Measurements from ENCODE around the gene VAV3.
"Not testable (repeated sequence)": the region's sequence is repeated elsewhere in the genome, so short reads cannot be mapped to it uniquely, and the experiment has no call there.

VAV3 gene

GRCh38 chr1:107659961-107660360 lies 305.0 kb downstream of the VAV3 start:
- Histone ChIP-seq H3K27me3 (replicated peaks; ENCODE audit: control insufficient read depth, insufficient read depth, low read length, poor library complexity, severe bottlenecking) (no peaks in the 10 kb centered on the region), H3K4me1 (ENCODE audit: control insufficient read depth, insufficient read depth, low read length, poor library complexity, severe bottlenecking) (no peaks in the 10 kb centered on the region), H3K4me3 (ENCODE audit: insufficient read depth, low read depth, low read length, poor library complexity, severe bottlenecking) (no peak overlapping the region), H3K27ac (ENCODE audit: insufficient read depth, low read length, poor library complexity, severe bottlenecking) (no peak overlapping the region), H3K36me3 (ENCODE audit: control insufficient read depth, insufficient read depth, low read length) (no peaks in the 10 kb centered on the region), H3K9me3 (ENCODE audit: control insufficient read depth, low read length) (no peaks in the 10 kb centered on the region)
- DNase-seq: no peak

- Histone ChIP-seq H3K27me3 (replicated peaks; ENCODE audit: control insufficient read depth, insufficient read depth, low read length, poor library complexity, severe bottlenecking) (no peaks in the 10 kb centered on the region), H3K4me1 (ENCODE audit: control insufficient read depth, insufficient read depth, low read length, poor library complexity, severe bottlenecking) (no peaks in the 10 kb centered on the region), H3K4me3 (ENCODE audit: insufficient read depth, low read depth, low read length, poor library complexity, severe bottlenecking) (no peak overlapping the region), H3K36me3 (ENCODE audit: control insufficient read depth, insufficient read depth, low read length) (no peaks in the 10 kb centered on the region), H3K27ac (ENCODE audit: insufficient read depth, low read length, poor library complexity, severe bottlenecking) (no peak overlapping the region), H3K9me3 (ENCODE audit: control insufficient read depth, low read length) (no peaks in the 10 kb centered on the region)
- no peak for DNase-seq
Observed at GRCh38 chr1:107657356-107657755, 307.6 kb downstream of the VAV3 start.

GRCh38 chr1:107653765-107654164 lies 311.2 kb downstream of the VAV3 start:
- H3K4me1 ChIP-seq (ENCODE audit: control insufficient read depth, insufficient read depth, low read length, poor library complexity, severe bottlenecking): no peaks in the 10 kb centered on the region
- DNase-seq: no peak
- no peaks in the 10 kb centered on the region for H3K36me3 ChIP-seq (ENCODE audit: control insufficient read depth, insufficient read depth, low read length)
- no peak overlapping the region for H3K27ac ChIP-seq (ENCODE audit: insufficient read depth, low read length, poor library complexity, severe bottlenecking)
- H3K9me3 ChIP-seq (ENCODE audit: control insufficient read depth, low read length): no peaks in the 10 kb centered on the region
- no peaks in the 10 kb centered on the region for H3K27me3 ChIP-seq (replicated peaks; ENCODE audit: control insufficient read depth, insufficient read depth, low read length, poor library complexity, severe bottlenecking)
- H3K4me3 ChIP-seq (ENCODE audit: insufficient read depth, low read depth, low read length, poor library complexity, severe bottlenecking): no peak overlapping the region

GRCh38 chr1:107653005-107653404 lies 312.0 kb downstream of the VAV3 start:
- H3K27ac ChIP-seq (ENCODE audit: insufficient read depth, low read length, poor library complexity, severe bottlenecking): no peak overlapping the region
- no peaks in the 10 kb centered on the region for H3K9me3 ChIP-seq (ENCODE audit: control insufficient read depth, low read length)
- DNase-seq: no peak
- no peak overlapping the region for H3K4me3 ChIP-seq (ENCODE audit: insufficient read depth, low read depth, low read length, poor library complexity, severe bottlenecking)
- H3K4me1 ChIP-seq (ENCODE audit: control insufficient read depth, insufficient read depth, low read length, poor library complexity, severe bottlenecking): no peaks in the 10 kb centered on the region
- no peaks in the 10 kb centered on the region for H3K36me3 ChIP-seq (ENCODE audit: control insufficient read depth, insufficient read depth, low read length)
- H3K27me3 ChIP-seq (replicated peaks; ENCODE audit: control insufficient read depth, insufficient read depth, low read length, poor library complexity, severe bottlenecking): no peaks in the 10 kb centered on the region

- not testable (repeated sequence) for H3K9me3 ChIP-seq (ENCODE audit: control insufficient read depth, low read length); H3K36me3 ChIP-seq (ENCODE audit: control insufficient read depth, insufficient read depth, low read length); H3K27me3 ChIP-seq (replicated peaks; ENCODE audit: control insufficient read depth, insufficient read depth, low read length, poor library complexity, severe bottlenecking); H3K4me3 ChIP-seq (ENCODE audit: insufficient read depth, low read depth, low read length, poor library complexity, severe bottlenecking); H3K4me1 ChIP-seq (ENCODE audit: control insufficient read depth, insufficient read depth, low read length, poor library complexity, severe bottlenecking); H3K27ac ChIP-seq (ENCODE audit: insufficient read depth, low read length, poor library complexity, severe bottlenecking); DNase-seq
Observed at GRCh38 chr1:107650825-107651224, 314.2 kb downstream of the VAV3 start.

GRCh38 chr1:107649023-107649422 lies 316.0 kb downstream of the VAV3 start:
- Histone ChIP-seq H3K9me3 (ENCODE audit: control insufficient read depth, low read length) (no peaks in the 10 kb centered on the region), H3K36me3 (ENCODE audit: control insufficient read depth, insufficient read depth, low read length) (no peaks in the 10 kb centered on the region), H3K4me3 (ENCODE audit: insufficient read depth, low read depth, low read length, poor library complexity, severe bottlenecking) (no peak overlapping the region), H3K4me1 (ENCODE audit: control insufficient read depth, insufficient read depth, low read length, poor library complexity, severe bottlenecking) (no peaks in the 10 kb centered on the region), H3K27me3 (replicated peaks; ENCODE audit: control insufficient read depth, insufficient read depth, low read length, poor library complexity, severe bottlenecking) (no peaks in the 10 kb centered on the region), H3K27ac (ENCODE audit: insufficient read depth, low read length, poor library complexity, severe bottlenecking) (no peak overlapping the region)
- no peak for DNase-seq

GRCh38 chr1:107648071-107648470 lies 316.9 kb downstream of the VAV3 start:
- no peak for DNase-seq
- H3K9me3 ChIP-seq (ENCODE audit: control insufficient read depth, low read length): no peaks in the 10 kb centered on the region
- H3K27ac ChIP-seq (ENCODE audit: insufficient read depth, low read length, poor library complexity, severe bottlenecking): no peak overlapping the region
- no peaks in the 10 kb centered on the region for H3K27me3 ChIP-seq (replicated peaks; ENCODE audit: control insufficient read depth, insufficient read depth, low read length, poor library complexity, severe bottlenecking)
- no peaks in the 10 kb centered on the region for H3K36me3 ChIP-seq (ENCODE audit: control insufficient read depth, insufficient read depth, low read length)
- H3K4me3 ChIP-seq (ENCODE audit: insufficient read depth, low read depth, low read length, poor library complexity, severe bottlenecking): no peak overlapping the region
- H3K4me1 ChIP-seq (ENCODE audit: control insufficient read depth, insufficient read depth, low read length, poor library complexity, severe bottlenecking): no peaks in the 10 kb centered on the region

- no peak overlapping the region for H3K4me3 ChIP-seq (ENCODE audit: insufficient read depth, low read depth, low read length, poor library complexity, severe bottlenecking)
- no peak overlapping the region for H3K27ac ChIP-seq (ENCODE audit: insufficient read depth, low read length, poor library complexity, severe bottlenecking)
- no peaks in the 10 kb centered on the region for H3K9me3 ChIP-seq (ENCODE audit: control insufficient read depth, low read length)
- H3K36me3 ChIP-seq (ENCODE audit: control insufficient read depth, insufficient read depth, low read length): no peaks in the 10 kb centered on the region
- H3K4me1 ChIP-seq (ENCODE audit: control insufficient read depth, insufficient read depth, low read length, poor library complexity, severe bottlenecking): no peaks in the 10 kb centered on the region
- no peak for DNase-seq
- no peaks in the 10 kb centered on the region for H3K27me3 ChIP-seq (replicated peaks; ENCODE audit: control insufficient read depth, insufficient read depth, low read length, poor library complexity, severe bottlenecking)
Observed at GRCh38 chr1:107647012-107647411, 318.0 kb downstream of the VAV3 start.

GRCh38 chr1:107643766-107644165 lies 321.2 kb downstream of the VAV3 start:
- H3K9me3 ChIP-seq (ENCODE audit: control insufficient read depth, low read length): no peaks in the 10 kb centered on the region
- H3K27me3 ChIP-seq (replicated peaks; ENCODE audit: control insufficient read depth, insufficient read depth, low read length, poor library complexity, severe bottlenecking): no peaks in the 10 kb centered on the region
- H3K36me3 ChIP-seq (ENCODE audit: control insufficient read depth, insufficient read depth, low read length): no peaks in the 10 kb centered on the region
- H3K4me1 ChIP-seq (ENCODE audit: control insufficient read depth, insufficient read depth, low read length, poor library complexity, severe bottlenecking): no peaks in the 10 kb centered on the region
- H3K4me3 ChIP-seq (ENCODE audit: insufficient read depth, low read depth, low read length, poor library complexity, severe bottlenecking): no peak overlapping the region
- no peak for DNase-seq
- H3K27ac ChIP-seq (ENCODE audit: insufficient read depth, low read length, poor library complexity, severe bottlenecking): no peak overlapping the region

- no peaks in the 10 kb centered on the region for H3K36me3 ChIP-seq (ENCODE audit: control insufficient read depth, insufficient read depth, low read length)
- H3K9me3 ChIP-seq (ENCODE audit: control insufficient read depth, low read length): no peaks in the 10 kb centered on the region
- H3K4me3 ChIP-seq (ENCODE audit: insufficient read depth, low read depth, low read length, poor library complexity, severe bottlenecking): no peak overlapping the region
- no peaks in the 10 kb centered on the region for H3K4me1 ChIP-seq (ENCODE audit: control insufficient read depth, insufficient read depth, low read length, poor library complexity, severe bottlenecking)
- H3K27ac ChIP-seq (ENCODE audit: insufficient read depth, low read length, poor library complexity, severe bottlenecking): no peak overlapping the region
- DNase-seq: no peak
- no peaks in the 10 kb centered on the region for H3K27me3 ChIP-seq (replicated peaks; ENCODE audit: control insufficient read depth, insufficient read depth, low read length, poor library complexity, severe bottlenecking)
Observed at GRCh38 chr1:107640207-107640606, 324.8 kb downstream of the VAV3 start.

- Histone ChIP-seq H3K36me3 (ENCODE audit: control insufficient read depth, insufficient read depth, low read length) (no peaks in the 10 kb centered on the region), H3K9me3 (ENCODE audit: control insufficient read depth, low read length) (no peaks in the 10 kb centered on the region), H3K27me3 (replicated peaks; ENCODE audit: control insufficient read depth, insufficient read depth, low read length, poor library complexity, severe bottlenecking) (no peaks in the 10 kb centered on the region), H3K4me3 (ENCODE audit: insufficient read depth, low read depth, low read length, poor library complexity, severe bottlenecking) (no peak overlapping the region), H3K27ac (ENCODE audit: insufficient read depth, low read length, poor library complexity, severe bottlenecking) (no peak overlapping the region), H3K4me1 (ENCODE audit: control insufficient read depth, insufficient read depth, low read length, poor library complexity, severe bottlenecking) (no peaks in the 10 kb centered on the region)
- no peak for DNase-seq
Observed at GRCh38 chr1:107637101-107637500, 327.9 kb downstream of the VAV3 start.
